Stimulated activated CD4-positive, alpha-beta T cell treated with anti-CD3 and anti-CD28 coated beads, Interleukin-12 subunit alpha, Interleukin-12 subunit beta, amount 100 ng/mL, for 48 hours (primary cell): ENCODE measurements around the gene CBFA2T3.

Source experiments
- DNase-seq, 3 donors: peaks; one replicate each; pipeline ENCODE4 v3.0.0-alpha.2; 2020; ENCODE audit warnings: low read depth in 2 of 3, low spot score in 1 of 3

Gene CBFA2T3

DNA sequence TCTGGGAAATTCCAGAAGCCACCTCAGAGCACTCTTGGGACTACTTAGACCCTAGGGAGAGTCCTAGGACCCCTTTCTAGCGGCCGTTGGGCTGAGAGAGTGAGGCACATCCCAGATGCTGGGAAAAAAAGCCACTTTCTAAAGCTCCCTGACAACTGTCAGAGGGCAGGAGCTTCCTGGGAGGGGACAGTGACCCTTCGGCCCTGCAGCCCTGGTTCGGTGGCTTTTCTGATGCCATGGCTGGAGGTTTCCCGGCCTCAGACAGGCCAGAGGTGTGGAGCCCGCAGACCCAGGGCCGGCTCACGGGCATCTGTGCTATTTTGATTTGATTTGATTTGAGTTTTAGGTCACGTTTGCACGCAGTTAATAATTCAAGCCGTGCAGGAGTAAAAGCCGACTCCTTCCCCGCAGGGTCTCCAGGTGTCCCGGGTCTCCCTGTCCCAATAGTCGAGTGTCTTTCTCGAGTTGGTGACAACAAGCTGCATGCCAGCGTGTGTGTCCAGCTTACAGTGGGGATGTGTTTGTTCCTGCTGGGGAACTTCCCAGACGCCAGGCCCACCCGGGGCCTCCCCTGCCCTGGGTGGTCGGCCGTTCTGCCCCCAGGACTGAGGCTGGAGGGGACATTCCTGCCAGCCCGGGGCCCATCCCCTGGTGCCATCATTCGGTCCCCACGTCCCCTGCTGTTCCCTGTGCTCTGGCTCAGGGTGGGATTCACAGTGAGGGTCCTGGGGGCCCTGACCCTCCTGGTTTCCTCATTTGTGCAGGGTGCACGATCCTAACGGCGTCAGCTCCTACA is 1.0 kb upstream of the CBFA2T3 start:
- DNase-seq, result no peak

DNA sequence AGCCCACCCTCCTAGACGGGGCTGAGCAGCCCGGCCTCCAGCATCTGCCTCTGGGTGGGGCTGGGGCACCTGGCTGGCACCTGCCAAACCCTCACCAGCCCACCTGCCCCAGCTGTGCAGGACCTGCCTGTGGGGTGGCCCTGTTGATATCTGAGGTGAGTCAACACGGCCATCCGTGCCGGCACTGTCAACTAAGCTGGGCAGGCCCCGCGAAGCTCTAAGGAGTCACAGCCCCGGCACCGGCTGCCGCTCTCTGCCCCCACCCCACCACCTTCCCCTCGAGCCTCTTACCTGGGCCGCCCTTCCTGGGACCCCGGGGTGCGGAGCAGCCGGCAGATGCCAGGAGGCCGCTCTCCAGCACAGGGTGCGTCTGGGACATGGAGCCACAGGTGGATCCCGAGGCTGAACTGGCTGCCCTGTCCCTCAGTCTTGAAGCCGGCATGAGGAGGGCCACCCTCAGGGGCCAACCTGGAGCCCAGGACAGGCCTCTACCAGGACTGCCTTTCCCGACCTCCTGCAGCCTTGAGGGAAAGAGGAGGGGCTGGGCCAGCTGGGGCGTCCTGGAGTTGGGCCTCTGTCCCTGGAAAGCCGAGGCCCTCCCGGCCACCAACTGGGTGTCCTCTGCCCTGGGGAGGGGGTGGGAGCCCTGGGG is 515 bp downstream of the CBFA2T3 start:
- DNase-seq, result no peak

DNA sequence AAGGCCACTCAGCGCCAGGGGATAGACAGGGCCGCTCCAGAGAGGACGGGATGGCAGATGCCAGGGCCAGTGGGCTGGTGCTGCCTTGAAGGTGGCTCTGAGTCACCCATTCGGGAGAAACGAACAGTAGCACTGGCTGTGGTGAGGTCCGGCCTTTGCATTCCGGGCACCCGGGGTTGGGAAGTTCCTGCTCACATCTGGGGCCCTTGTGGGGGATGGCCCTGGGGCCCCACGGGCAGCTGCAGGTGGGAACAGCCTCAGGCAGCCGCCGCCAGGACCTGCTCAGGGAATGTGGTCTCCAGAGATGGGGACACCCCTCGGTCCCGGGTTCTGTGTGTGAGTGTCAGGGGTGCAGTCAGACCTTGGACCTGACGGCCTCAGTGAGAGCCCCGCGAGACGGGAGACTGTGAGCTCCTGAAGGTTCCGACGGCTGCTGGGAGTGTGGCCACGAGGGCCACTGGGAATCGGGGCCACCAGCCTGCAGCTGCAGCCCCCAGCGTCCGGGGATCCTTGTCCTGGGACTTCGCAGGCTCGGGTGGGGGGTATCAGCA is 1.4 kb downstream of the CBFA2T3 start:
- no peak for DNase-seq

DNA sequence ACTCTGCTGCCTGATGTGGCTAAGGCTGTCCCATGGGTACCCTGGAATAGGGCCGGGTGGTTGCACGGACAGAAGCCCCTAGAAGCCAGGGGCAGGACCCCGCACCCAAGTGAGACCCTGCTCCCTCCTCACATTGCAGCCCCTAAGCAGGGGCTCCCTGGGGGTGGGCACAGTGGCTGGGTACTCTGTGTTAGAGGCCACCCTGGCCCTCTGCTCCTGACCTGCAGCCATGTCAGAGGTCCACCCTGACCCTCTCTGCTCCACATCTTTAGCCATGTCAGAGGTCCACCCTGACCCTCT is 2.1 kb downstream of the CBFA2T3 start:
- DNase-seq, result no peak

DNA sequence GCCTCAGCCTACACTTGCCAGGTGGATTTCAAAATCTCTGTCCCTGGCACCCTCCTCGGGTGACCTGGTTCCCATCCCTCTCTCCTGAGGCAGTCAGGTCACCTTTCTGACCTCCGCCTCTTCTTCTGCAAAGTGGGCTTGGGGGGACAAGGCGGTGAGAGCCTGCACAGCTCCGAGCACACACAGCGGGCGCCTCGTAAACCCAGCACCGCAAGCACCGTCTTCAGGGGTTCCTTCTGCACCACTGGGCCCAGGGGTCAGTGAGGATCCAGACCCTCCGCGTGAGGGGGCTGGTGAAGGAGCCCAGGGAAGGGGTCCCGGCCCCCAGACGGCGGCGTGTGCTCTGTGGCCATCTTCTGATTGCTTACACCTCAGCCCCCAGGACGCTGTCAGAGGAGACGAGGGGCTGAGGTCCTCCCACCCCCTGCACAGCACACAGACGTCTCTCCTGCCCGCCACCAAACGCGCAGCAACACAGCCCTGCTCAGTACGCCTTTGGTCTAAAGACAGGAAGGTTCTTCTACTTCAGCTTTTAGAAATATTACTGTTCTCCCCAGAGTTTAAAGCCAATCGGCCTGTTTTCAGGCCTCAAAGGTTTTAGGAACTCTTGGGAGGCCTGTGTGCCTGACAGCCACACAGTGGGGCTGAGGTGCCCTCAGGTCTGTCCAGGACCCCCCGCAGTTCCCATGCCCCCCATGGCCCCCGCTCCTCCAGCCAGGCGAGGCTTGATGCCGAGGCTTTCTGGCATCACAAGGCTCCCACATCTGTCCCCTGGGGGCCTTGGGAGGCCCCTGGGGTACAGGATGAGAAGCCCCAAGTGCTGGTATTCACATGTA is 2.7 kb downstream of the CBFA2T3 start:
- DNase-seq, result no peak

DNA sequence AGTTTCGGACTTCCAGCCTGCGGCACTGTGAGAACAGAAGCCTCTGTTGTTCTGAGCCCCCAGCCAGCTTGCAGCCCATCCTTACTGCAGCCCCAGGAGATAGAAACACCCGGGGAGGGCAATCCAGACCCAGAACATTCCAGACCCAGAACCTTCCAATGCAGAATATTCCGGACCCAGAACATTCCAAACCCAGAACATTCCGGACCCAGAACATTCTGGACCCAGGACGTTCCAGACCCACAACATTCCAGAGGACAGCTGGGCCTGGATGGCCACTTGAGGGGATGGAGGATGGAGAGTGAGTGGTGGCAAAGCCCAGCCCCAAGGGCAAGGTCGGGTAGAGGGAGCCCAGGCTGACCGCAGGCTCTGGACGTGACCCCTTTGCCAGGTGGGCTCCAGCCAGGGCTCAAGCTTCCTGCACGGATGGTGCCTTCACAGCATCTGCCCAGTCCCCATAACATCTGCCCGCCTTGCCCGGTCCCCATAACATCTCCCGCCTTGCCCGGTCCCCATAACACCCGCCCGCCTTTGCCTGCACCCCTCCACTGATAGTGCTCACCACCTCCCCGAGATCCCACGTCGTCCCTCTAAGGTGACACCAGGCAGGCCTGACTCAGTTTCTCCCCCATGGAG is 3.5 kb downstream of the CBFA2T3 start:
- no peak for DNase-seq

DNA sequence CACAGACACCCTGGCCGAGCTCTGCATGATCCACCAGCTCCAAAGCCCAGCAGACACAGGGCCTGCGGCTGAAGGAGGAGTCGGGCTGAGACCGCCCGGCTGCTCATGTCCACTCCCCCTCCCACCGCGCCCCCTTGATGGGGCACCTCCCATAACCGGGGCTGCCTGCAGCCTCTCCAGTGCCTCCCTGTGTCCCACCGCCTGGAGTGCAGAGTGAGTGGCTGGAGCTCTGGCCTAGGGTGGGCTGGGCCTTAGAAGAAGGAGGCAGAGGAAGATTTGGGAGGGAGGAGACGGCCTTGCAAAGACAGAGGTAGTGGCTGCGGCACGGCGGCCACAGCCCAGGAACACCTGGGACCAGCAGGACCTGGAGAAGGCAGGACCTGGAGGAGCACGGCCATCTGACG is 4.0 kb downstream of the CBFA2T3 start:
- no peak for DNase-seq

DNA sequence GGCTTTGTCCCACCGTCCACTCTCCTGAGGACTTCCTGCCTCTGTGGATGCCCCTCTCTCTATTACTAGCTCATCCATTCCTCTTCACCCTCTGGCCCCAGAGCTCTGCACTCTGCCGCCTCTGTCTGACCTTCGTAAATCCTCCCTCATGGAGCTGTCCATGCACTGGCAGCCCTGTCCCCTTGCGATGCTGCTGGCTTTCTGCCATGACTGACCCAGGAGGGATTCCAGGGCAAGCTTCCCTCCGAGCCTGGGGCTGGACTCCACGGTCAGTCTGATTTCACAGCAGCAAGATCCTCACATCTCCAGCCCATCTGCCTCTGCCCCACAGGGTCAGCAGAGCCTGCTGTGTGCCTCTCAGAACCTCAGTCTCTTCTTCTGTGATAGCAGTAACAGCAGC is 4.7 kb downstream of the CBFA2T3 start:
- no peak for DNase-seq

DNA sequence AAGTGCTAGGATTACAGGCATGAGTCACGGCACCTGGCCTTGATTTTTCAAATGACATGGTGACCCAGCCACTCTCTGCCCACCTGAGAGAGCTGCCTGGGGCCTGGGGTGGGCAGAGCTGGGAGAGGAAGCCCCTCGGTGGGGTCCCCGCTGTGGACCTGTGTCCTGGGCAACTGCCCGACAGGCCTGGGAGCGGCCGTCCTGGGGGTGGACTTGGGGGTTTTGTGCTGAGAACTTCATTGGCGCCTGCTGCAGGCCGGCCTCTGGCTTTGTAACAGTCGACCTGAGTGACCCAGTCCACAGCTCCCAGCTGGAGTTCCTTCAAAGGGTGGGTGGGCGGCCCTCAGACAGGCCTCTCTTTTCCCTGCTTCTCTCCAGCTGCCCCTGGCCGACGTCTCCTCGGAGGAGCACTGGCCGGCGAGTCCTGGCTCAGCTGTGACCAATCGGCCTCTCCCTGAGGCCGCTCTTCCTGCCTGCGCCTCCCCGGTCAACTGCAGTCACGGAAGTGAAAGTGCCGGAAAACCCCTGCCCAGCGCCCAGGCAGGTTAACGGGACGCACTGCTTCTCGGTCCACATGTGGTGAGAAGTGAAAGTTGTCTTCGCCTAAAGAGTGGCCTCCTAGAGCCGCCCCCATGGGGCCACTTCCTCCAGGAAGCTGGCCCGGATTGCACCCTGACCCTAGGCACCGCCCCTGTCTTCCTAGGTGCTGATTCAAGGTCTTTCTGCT is 5.5 kb downstream of the CBFA2T3 start:
- DNase-seq, result no peak

DNA sequence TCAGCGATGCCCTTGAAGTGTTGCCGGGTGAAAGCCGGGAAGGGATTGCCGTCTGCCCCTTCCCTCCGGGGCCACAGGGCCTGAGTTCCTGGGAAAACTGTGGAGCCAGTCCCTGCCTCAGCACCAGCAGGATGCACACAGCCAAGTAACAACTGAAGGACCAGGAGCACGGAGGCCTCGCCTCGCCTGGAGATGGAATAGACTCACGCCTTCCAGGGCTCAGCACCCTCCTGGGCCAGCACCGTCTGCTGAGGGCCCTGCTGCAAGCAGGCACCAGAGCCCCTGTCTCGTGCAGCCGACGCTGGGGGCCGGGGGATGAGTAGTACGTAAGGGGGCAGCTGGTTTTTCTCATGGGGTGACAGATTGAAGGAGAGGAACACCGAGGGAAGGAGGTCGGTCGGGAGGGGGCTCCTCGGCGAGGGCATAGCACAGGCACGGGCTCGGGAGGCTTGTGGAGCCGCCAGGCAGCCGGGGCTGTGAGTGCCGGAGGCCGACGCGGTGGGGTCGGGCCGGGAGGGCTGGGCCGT is 6.4 kb downstream of the CBFA2T3 start:
- DNase-seq, result no peak

DNA sequence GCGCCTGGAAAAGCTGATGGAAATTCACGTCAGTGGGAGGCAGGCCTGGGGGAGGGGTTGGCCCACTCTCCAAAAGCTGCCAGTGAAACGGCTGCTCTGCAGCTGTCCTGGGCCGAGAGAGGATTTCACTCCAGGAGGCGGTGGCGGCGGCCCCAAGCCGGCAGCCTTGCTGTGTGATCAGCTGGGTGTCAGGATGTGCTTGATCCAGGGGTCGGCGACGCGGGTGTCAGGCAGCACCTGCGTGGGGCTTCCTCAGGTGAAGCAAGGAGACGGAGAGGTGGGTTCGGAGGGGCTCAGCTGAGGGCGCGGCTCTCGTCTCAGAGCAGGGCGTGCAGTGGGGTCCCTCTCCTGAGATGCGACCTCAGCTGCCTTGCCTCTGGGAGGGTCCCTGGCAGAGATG is 7.0 kb downstream of the CBFA2T3 start:
- DNase-seq, result no peak

DNA sequence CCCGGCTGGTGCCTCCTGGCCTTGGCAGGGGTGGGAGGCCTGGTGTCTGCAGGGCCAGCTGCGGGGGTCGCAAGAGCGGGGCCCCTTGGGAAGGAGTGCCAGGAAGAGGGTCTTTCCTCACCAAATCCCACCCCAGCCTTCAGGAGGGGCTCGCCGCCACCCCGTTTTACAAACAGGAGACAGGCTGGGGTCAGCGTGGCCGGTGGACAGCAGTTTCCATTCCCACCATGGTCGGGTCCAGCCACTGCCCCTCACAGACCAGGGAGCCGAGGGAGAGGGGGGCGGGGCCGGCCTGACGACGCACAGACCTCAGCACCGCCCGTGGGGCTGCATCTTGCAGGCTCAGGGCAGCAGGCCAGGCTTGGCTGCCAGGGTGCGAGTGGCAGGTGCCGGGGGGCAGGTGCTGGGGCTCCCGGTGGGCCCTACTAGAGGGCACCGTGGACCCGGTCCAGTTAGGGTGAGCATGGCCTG is 7.6 kb downstream of the CBFA2T3 start:
- DNase-seq, result no peak

DNA sequence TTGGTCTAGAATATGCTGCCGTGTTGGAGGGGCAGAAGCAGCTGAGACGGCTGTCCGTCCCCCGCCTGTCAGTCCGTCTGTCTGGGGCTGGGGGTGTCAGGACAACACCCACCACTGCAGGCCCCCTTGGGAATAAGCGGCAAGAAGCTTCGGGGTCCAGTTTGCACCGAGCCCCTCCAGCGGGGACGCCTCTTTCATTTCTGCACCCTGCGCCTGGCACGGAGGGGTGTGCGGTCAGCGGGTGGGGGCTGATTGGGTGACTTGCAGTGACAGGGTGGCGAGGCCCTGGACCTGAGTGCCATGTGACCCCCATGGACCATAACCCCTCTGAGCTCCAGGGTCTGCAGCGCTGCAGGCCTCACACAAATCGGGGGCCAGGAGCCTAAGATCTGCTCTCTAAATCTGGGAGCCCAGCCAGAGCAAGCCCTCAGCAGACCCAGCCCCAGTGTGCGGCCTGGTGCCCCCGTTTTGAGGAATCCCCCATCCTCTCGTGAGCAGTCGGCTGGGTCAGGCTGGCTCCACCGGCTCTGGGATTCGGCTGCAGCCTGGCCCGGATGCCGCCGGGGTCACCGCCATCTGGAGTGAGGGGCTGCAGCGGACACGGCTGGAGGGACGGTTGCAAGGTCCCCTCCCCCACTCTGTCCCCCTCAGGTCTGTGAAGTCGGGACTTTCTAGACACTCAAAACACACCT is 8.3 kb downstream of the CBFA2T3 start:
- DNase-seq, result no peak

DNA sequence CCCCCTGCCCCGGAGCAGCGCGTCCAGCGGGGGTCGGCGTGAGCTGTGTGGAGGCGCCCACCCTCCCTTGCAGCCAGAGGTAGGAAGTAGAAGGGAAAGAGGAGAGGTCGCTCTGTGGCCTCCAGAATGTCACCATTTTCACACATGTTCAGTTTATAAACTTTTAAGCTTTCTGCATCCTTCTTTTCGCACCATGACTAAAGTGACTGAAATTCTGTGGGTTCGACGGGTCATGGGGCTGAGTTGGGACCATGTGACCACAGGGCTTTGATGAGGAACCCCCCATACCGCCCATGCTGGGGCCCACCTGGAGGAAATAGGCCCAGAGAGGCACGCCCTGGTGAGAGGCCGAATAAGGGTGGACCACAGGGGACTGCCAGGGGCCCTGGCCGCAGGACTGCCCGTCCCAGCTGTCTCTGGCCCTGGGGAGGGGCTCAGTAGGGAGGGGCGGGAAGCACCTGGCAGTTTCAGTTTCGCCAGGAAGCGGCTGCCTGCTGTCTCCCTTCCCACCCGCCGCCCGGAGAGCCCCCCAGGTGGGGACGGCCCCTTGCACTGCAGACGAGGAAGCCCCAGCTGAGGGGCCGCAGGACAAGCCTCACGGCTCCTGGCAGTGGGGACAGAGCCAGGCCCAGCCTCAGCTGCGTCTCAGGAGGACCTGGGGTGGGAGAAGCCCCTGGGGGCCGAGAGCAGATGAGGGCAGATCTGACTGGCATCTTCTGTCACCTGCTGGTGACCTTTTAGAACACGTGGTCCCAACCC is 9.0 kb downstream of the CBFA2T3 start:
- no peak for DNase-seq

DNA sequence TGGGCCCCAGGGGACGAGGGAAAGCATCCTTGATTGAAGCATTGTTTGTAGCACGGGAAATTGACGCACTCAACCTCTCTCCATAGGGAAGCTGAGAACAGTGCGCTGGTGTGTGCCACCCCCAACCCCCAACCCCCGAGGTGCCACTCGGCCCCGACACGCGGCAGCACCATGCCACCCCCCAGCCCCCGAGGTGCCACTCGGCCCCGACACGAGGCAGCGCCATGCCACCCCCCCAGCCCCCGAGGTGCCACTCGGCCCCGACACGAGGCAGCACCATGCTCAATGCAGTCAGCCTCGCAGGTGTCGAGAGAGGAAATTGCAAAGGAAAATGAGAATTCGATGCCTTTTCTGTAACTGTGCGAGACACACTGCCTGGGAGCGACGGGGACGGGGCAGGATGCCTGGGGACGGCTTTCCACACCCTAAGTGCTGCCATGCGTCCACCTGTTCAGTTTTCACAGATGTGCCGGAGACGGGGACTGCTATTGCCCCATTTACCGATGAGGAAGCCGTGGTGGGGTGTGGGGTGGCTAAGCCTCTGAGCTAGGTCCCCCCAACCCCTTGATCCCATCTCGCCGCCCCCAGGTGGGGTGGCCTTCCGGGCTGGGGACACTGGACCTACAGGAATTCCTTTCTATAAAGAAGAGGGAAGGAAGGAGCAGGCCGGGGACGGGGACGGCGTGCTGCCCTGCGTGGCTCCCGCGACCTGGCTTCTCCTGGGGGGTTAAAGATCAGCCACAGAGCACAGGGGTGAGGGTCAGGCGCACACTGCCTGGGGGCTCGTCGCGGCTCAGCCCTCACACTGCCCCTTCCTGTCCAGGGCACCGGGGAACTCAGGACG is 9.8 kb downstream of the CBFA2T3 start:
- no peak for DNase-seq

DNA sequence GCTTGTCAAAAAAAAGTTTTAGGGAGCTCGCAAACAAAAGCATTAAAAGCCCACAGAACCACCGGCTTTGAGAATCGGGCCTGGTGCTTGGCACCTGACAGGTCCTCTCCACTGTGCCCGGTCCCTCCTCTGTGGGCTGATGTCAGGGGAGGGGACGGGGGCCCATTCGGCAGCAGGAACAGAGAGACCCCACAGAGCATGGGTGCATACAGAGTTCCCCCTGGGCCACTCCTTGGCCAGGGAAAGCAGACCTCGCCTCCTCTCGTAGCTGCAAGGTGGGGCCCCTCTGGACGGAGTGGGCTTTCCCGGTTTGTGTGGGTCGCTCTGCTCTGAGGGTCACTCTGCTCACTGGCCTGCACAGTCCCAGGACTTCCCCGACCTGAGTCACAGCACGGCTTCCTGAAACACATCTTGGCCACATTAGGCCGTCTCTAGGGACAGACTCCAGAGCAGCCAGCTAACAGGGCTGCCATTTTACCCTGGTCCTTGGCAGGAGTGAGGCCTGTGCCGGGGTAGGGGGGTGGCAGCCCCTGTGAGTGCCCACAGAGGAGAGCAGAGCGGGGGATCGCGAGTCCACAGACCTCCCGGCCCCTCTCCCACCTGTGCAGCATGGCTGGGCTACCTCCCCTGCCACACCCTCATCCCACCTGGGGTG is 11.1 kb downstream of the CBFA2T3 start:
- DNase-seq, result no peak

DNA sequence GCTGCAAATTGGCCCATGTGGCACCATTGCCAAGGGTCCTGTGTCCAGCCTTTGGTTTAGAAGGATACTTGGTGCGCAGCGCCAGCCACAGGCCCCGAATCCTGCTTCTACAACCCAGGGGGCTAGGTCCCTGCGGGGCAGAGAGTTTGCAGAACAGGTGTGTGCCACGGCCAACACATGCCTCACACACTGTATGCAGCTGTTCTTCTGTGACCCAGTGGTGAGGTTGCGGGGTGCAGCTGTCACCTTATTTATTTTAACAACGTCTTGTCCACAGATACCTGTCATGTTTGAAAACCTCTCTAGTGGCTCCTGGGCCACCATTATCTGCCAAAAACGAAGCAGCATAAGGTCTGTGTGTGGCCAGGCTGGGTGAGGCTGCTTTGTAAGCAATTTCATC is 11.6 kb downstream of the CBFA2T3 start:
- no peak for DNase-seq

DNA sequence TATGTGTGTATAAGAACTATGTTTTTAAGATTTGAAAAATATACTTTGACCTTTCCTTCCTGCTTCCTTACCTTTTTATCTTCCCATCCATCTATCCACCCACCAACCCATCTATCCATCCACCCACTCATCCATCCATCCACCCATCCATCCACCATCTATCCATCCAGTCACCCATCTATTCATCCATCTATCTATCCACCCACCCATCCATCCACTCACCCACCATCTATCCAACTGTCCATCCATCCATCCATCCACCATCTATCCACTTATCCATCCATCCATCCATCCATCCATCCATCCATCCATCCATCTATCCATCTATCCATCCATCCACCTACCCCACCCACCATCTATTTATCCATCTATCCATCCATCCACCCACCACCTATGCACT is 12.4 kb downstream of the CBFA2T3 start:
- DNase-seq, result no peak
